HFFc6 (cell line): ENCODE measurements around the gene CCDC157. TPM values are rescaled to one million over a fixed set of nuclear protein-coding genes. Genes with fewer than 3 reads are reported as not detected.

Source experiments
- DNase-seq: peaks from one replicate; pipeline ENCODE4 v3.0.0-alpha.2; 2018
- H3K27ac Mint-ChIP-seq: 2 replicates; pipeline ENCODE4 v1.8.0; 2020; ENCODE audit warnings: mild to moderate bottlenecking, mixed read lengths
- H3K27me3 Mint-ChIP-seq: 2 replicates; pipeline ENCODE4 v1.8.0; 2021; ENCODE audit warnings: mild to moderate bottlenecking, moderate library complexity, mixed read lengths; ENCODE audit not compliant: insufficient read depth
- H3K36me3 Mint-ChIP-seq: 2 replicates; pipeline ENCODE4 v1.8.0; 2021; ENCODE audit warnings: low read depth, mixed read lengths
- H3K4me1 Mint-ChIP-seq: 2 replicates; pipeline ENCODE4 v1.8.0; 2020; ENCODE audit warnings: low read depth, mixed read lengths
- H3K4me3 Mint-ChIP-seq: 2 replicates; pipeline ENCODE4 v1.8.0; 2020; ENCODE audit warnings: mild to moderate bottlenecking, moderate library complexity, mixed read lengths
- H3K9me3 Mint-ChIP-seq: 2 replicates; pipeline ENCODE4 v1.8.0; 2020; ENCODE audit warnings: mild to moderate bottlenecking, mixed read lengths
- CTCF ChIP-seq: fragments of 200-600 bp; sonication (generic); IDR thresholded peaks from 2 replicates; pipeline ENCODE4 v1.5.0; 2021; ENCODE audit warnings: antibody characterized with exemption, mild to moderate bottlenecking
- total RNA-seq, 6 experiments: library from RNA; stranded (reverse); fragmentation: NEBNext Ultra II Directional; extraction: Animal tissue kit (Norgen Biotek cat#: 25700); gene quantifications; 2 replicates in 1 of 6; 3 replicates in 5 of 6; pipeline ENCODE4 v1.2.3, GENCODE V29; 2021

Gene CCDC157
- total RNA-seq, 6 experiments from 2014 or later, result 1.4 to 1.6 (median 1.5) TPM

GRCh38 chr22:30358541-30358940 is 1.7 kb downstream of the CCDC157 start:
- peaks cover 2% of the 10 kb centered on the region; the same call in 1 of the 2 replicates for H3K27me3 Mint-ChIP-seq
- peaks cover 11% of the 10 kb centered on the region for H3K36me3 Mint-ChIP-seq
- H3K27ac Mint-ChIP-seq, result no peak overlapping the region
- no peak overlapping the region for H3K4me3 Mint-ChIP-seq
- DNase-seq, result no peak
- H3K4me1 Mint-ChIP-seq, result peaks cover 32% of the 10 kb centered on the region
- H3K9me3 Mint-ChIP-seq, result no peaks in the 10 kb centered on the region
- TF ChIP-seq CTCF, result no peak

GRCh38 chr22:30361916-30362650 is 5.3 kb downstream of the CCDC157 start:
- no peak overlapping the region for H3K27ac Mint-ChIP-seq
- no peak for TF ChIP-seq CTCF
- no peak overlapping the region for H3K4me3 Mint-ChIP-seq

GRCh38 chr22:30362651-30363281 is 6.0 kb downstream of the CCDC157 start:
- Mint-ChIP-seq H3K4me3 (no peak overlapping the region), H3K4me1 (peaks cover 5% of the 10 kb centered on the region), H3K9me3 (no peaks in the 10 kb centered on the region), H3K27ac (no peak overlapping the region), H3K27me3 (no peaks in the 10 kb centered on the region), H3K36me3 (no peaks in the 10 kb centered on the region)
- no peak for TF ChIP-seq CTCF
- DNase-seq, result no peak

More at GRCh38 chr22:30361916-30362650, 5.3 kb downstream of the CCDC157 start:
- H3K27me3 Mint-ChIP-seq, result no peaks in the 10 kb centered on the region
- no peaks in the 10 kb centered on the region for H3K9me3 Mint-ChIP-seq
- no peaks in the 10 kb centered on the region for H3K36me3 Mint-ChIP-seq
- no peak for DNase-seq
- H3K4me1 Mint-ChIP-seq, result peaks cover 6% of the 10 kb centered on the region

GRCh38 chr22:30365891-30366290 is 9.1 kb downstream of the CCDC157 start:
- Mint-ChIP-seq H3K9me3 (no peaks in the 10 kb centered on the region), H3K27me3 (no peaks in the 10 kb centered on the region; the same call in 1 of the 2 replicates), H3K36me3 (no peaks in the 10 kb centered on the region), H3K4me1 (peaks cover 10% of the 10 kb centered on the region), H3K27ac (no peak overlapping the region), H3K4me3 (no peak overlapping the region)
- no peak for TF ChIP-seq CTCF
- DNase-seq, result no peak

GRCh38 chr22:30368420-30368819 is 11.6 kb downstream of the CCDC157 start:
- Mint-ChIP-seq H3K27ac (no peak overlapping the region), H3K9me3 (no peaks in the 10 kb centered on the region), H3K4me1 (peaks cover 10% of the 10 kb centered on the region), H3K4me3 (no peak overlapping the region), H3K27me3 (no peaks in the 10 kb centered on the region; the same call in 1 of the 2 replicates), H3K36me3 (no peaks in the 10 kb centered on the region)
- no peak for DNase-seq
- TF ChIP-seq CTCF, result no peak
